K562 (cell line): ENCODE data around the gene PEDS1. TPM values are rescaled to one million over a fixed set of nuclear protein-coding genes. Genes with fewer than 3 reads are reported as not detected.

Experiments used
- ATAC-seq: fragments of 200-7000 bp; cut with Tn5 transposase; 3 replicates; pipeline ENCODE4 v1.9.1; 2020; ENCODE audit warnings: moderate library complexity
- BruUV-seq: library from RNA; stranded (reverse); fragments of 400-500 nt; replicated peaks from 2 replicates; lab custom pipeline; 2021; lab: Mats Ljungman, UMichigan
- CTCF ChIA-PET: fragments of 300-600 bp; formaldehyde crosslinking; extraction: SDS; loops from one replicate; lab custom pipeline; 2021; ENCODE audit warnings: low intra/inter-chr PET ratio; lab: Yijun Ruan, JAX
- POLR2A ChIA-PET: fragments of 300-600, 350-650 bp; sonication (Branson Sonifier 250); formaldehyde crosslinking; extraction: SDS; loops from one replicate; lab custom pipeline; 2021; ENCODE audit warnings: antibody characterized with exemption, inconsistent platforms; lab: Yijun Ruan, JAX
- DNase-seq, 4 experiments: peaks; one replicate each; pipeline versions ENCODE4 v3.0.0 to v3.0.0-alpha.2; 2011 to 2018; ENCODE audit warnings: low spot score in 3 of 4, mixed read lengths in 3 of 4; ENCODE audit errors: extremely low read depth in 1 of 4
- FAIRE-seq: peaks from 2 replicates; lab custom pipeline; 2011; peaks lifted over from hg19 to GRCh38; lab: Jason Lieb, UNC
- H2AFZ ChIP-seq: 2 replicates; pipeline ENCODE4 v1.6.0; 2011; ENCODE audit warnings: low read depth, low read length, control low read depth, inconsistent platforms
- H3K27ac ChIP-seq: fragments of 200-600 bp; 3 replicates; pipeline ENCODE4 v1.8.0; 2011; ENCODE audit warnings: low read depth, mild to moderate bottlenecking, control low read depth, inconsistent platforms, low read length, moderate library complexity, mixed read lengths; ENCODE audit errors: extremely low read depth
- H3K27me3 ChIP-seq, 2 experiments: fragments of 300-600 bp in 1 of 2; 2 replicates in 1 of 2; 3 replicates in 1 of 2; pipeline versions ENCODE4 v1.6.0 to v1.8.0; 2011; ENCODE audit warnings: inconsistent platforms in 2 of 2, low read length in 2 of 2, mild to moderate bottlenecking in 1 of 2, mixed read lengths in 1 of 2, moderate library complexity in 1 of 2; ENCODE audit not compliant: control insufficient read depth in 2 of 2, insufficient read depth in 2 of 2
- H3K36me3 ChIP-seq: fragments of 300-600 bp; 3 replicates; pipeline ENCODE4 v1.8.0; 2011; ENCODE audit warnings: mild to moderate bottlenecking, low read length, inconsistent platforms; ENCODE audit not compliant: control insufficient read depth, insufficient read depth
- H3K4me1 ChIP-seq, 2 experiments: fragments of 200-600 bp in 1 of 2; replicated peaks in 1 of 2; 2 replicates in 1 of 2; 3 replicates in 1 of 2; pipeline versions ENCODE4 v1.5.1 to v1.8.0; 2011; ENCODE audit warnings: inconsistent platforms in 2 of 2, low read length in 2 of 2, mild to moderate bottlenecking in 1 of 2, mixed read lengths in 1 of 2, moderate library complexity in 1 of 2; ENCODE audit not compliant: control insufficient read depth in 2 of 2, insufficient read depth in 2 of 2
- H3K4me2 ChIP-seq: 2 replicates; pipeline ENCODE4 v1.6.1; 2011; ENCODE audit warnings: low read length, control low read depth, inconsistent platforms, mixed read lengths; ENCODE audit not compliant: insufficient read depth
- H3K4me3 ChIP-seq: fragments of 200-600 bp; sonication (generic), shearing (Covaris generic); 2 replicates; pipeline ENCODE4 v1.5.1; 2016; ENCODE audit warnings: control low read depth, inconsistent platforms
- H3K79me2 ChIP-seq: fragments of 200-600 bp; 3 replicates; pipeline ENCODE4 v1.8.0; 2011; ENCODE audit warnings: low read length, inconsistent platforms; ENCODE audit not compliant: control insufficient read depth, insufficient read depth
- H3K9ac ChIP-seq, 2 experiments: 2 replicates each; pipeline versions ENCODE4 v1.6.0 to v1.6.1; 2011; ENCODE audit warnings: low read depth in 2 of 2, low read length in 2 of 2, control low read depth in 1 of 2, inconsistent platforms in 1 of 2, mild to moderate bottlenecking in 1 of 2, mixed read lengths in 1 of 2; ENCODE audit not compliant: insufficient read depth in 1 of 2
- H3K9me1 ChIP-seq: one replicate; pipeline ENCODE4 v1.6.0; 2011; ENCODE audit warnings: inconsistent platforms, mild to moderate bottlenecking, low read length, moderate library complexity; ENCODE audit not compliant: control insufficient read depth, insufficient read depth
- H3K9me3 ChIP-seq: replicated peaks from 2 replicates; pipeline ENCODE4 v1.5.1; 2011; ENCODE audit warnings: low read depth, low read length, inconsistent platforms; ENCODE audit not compliant: control insufficient read depth, insufficient read depth
- H4K20me1 ChIP-seq: replicated peaks from 2 replicates; pipeline ENCODE4 v1.6.1; 2011; ENCODE audit warnings: low read length, inconsistent platforms, mixed read lengths; ENCODE audit not compliant: control insufficient read depth, insufficient read depth
- CHD2 ChIP-seq: IDR thresholded peaks from 2 replicates; pipeline ENCODE4 v1.6.1; 2011; ENCODE audit warnings: low read depth, low read length
- STAT5A ChIP-seq: IDR thresholded peaks from 2 replicates; pipeline ENCODE4 v1.6.1; 2012; ENCODE audit warnings: low read length, inconsistent platforms, borderline replicate concordance
- TAF9B ChIP-seq: fragments of 450-650 bp; IDR thresholded peaks from 2 replicates; pipeline ENCODE4 v1.6.1; 2018; ENCODE audit warnings: mild to moderate bottlenecking; ENCODE audit not compliant: partially characterized antibody
- ZBTB26 ChIP-seq: fragments of 450-650 bp; formaldehyde crosslinking; IDR thresholded peaks from 2 replicates; pipeline ENCODE4 v1.4.0; 2022; ENCODE audit warnings: missing genetic modification characterization
- WGBS: fragments of 100-300 bp; shearing (Covaris generic); methylation state at CpG from one replicate; pipeline ENCODE4 v1.1.6; 2016; ENCODE audit warnings: low coverage, mixed read lengths; ENCODE audit not compliant: insufficient coverage; ENCODE audit errors: missing lambda C conversion rate; 5-methylcytosine and 5-hydroxymethylcytosine counted together
- in situ Hi-C: fragments of 300-500 bp; cut with MboI; formaldehyde crosslinking; loops from 4 replicates; pipeline ENCODE4 v1.15.0; 2018; ENCODE audit warnings: inconsistent platforms, mixed read lengths
- intact Hi-C: fragments of 100-400 bp; cut with micrococcal nuclease; formaldehyde crosslinking; loops from 2 replicates; pipeline ENCODE4 v1.14.2; 2022
- polyA plus RNA-seq, 8 experiments: library from polyadenylated mRNA; depleted of rRNA in 4 of 8; stranded (reverse) in 5 of 8; unstranded in 3 of 8; fragments of >200 nt; fragmentation: Nextera tagmentation in 2 of 8; fragmentation: Illumina TruSeq in 1 of 8; extraction: Ambion mirVana in 2 of 8; extraction: Trizol in 1 of 8; gene quantifications; 2 replicates each; pipeline versions ENCODE4 v1.2.1 to v1.2.3, GENCODE V29; 2011 to 2014; ENCODE audit warnings: inconsistent platforms in 1 of 8, missing spikeins in 1 of 8
- total RNA-seq, 7 experiments: library from RNA; depleted of rRNA in 6 of 7; stranded (reverse); fragments of >200 nt in 6 of 7; fragmentation: Illumina TruSeq in 2 of 7; extraction: Trizol in 2 of 7; gene quantifications; 2 replicates each; pipeline versions ENCODE4 v1.2.1 to v1.2.3, GENCODE V29; 2011 to 2021; ENCODE audit warnings: low replicate concordance in 1 of 7
- TF ChIP-seq, protein P1 (sequence below): fragments of 200-400 bp; formaldehyde crosslinking; IDR thresholded peaks from 2 replicates; pipeline ENCODE4 v1.6.1; 2017; ENCODE audit warnings: mild to moderate bottlenecking, low read depth, low read length, moderate library complexity
- TF ChIP-seq, protein P2 (sequence below), 2 experiments: fragments of 450-650 bp in 1 of 2; IDR thresholded peaks; 2 replicates each; pipeline ENCODE4 v1.6.1; 2011 to 2017; ENCODE audit warnings: low read depth in 2 of 2, antibody characterized with exemption in 1 of 2, borderline replicate concordance in 1 of 2, low read length in 1 of 2, mild to moderate bottlenecking in 1 of 2, mixed read lengths in 1 of 2; ENCODE audit not compliant: control insufficient read depth in 1 of 2

PEDS1 gene
- total and polyA plus RNA-seq, 9 of the 15 experiments (the other 6 are each of a cell fraction or from before 2014, with no cell fraction given): 2.9 to 38.5 (median 24.2) TPM

DNA sequence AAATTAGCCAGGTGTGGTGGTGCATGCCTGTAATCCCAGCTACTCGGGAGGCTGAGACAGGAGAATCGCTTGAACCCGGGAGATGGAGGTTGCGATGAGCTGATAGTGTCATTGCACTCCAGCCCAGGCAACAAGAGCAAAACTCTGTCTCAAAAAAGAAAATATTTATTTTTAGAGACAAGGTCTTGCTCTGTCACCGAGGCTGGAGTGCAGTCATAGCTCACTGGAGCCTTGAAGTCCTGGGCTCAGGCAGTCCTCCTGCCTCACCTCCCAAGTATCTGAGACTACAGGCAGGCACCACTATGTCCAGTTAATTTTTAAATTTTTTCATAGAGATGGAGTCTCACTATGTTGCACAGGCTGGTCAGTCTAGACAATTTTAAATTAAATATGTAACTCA lies 20.9 kb upstream of the PEDS1 start:
- intact Hi-C loops (no loop called here), in situ Hi-C loops (loop anchor here (5.0 kb wide), 1 partner anchor 97 kb away; no protein-coding TSS in a partner anchor)
- DNase-seq: no peak
- FAIRE-seq: no peak
- ChIA-PET CTCF (no interaction called here), POLR2A (interaction anchor here (1.4 kb wide), 1 partner anchor 8 kb away, joined by 4 read pairs; no protein-coding TSS in a partner anchor)
- Histone ChIP-seq H3K79me2 (no peaks in the 10 kb centered on the region), H3K27me3 (no peaks in the 10 kb centered on the region), H3K36me3 (no peaks in the 10 kb centered on the region), H4K20me1 (no peaks in the 10 kb centered on the region), H3K27ac (no peak overlapping the region), H3K4me1 (peaks cover 8 to 18% of the 10 kb centered on the region in 2 experiments), H2AFZ (no peak overlapping the region), H3K4me2 (no peak overlapping the region), H3K9me3 (no peaks in the 10 kb centered on the region), H3K4me3 (no peak overlapping the region), H3K9ac (no peak overlapping the region), H3K9me1 (no peaks in the 10 kb centered on the region)
- no peak for ATAC-seq
- no TSS peak for BruUV-seq
- 82% methylated on average over 3 of the region's 5 CpGs for WGBS
- TF ChIP-seq TAF9B (no peak), ZBTB26 (CRISPR knock-in tag) (no peak), CHD2 (no peak), STAT5A (no peak)
- TF ChIP-seq, protein P1, sequence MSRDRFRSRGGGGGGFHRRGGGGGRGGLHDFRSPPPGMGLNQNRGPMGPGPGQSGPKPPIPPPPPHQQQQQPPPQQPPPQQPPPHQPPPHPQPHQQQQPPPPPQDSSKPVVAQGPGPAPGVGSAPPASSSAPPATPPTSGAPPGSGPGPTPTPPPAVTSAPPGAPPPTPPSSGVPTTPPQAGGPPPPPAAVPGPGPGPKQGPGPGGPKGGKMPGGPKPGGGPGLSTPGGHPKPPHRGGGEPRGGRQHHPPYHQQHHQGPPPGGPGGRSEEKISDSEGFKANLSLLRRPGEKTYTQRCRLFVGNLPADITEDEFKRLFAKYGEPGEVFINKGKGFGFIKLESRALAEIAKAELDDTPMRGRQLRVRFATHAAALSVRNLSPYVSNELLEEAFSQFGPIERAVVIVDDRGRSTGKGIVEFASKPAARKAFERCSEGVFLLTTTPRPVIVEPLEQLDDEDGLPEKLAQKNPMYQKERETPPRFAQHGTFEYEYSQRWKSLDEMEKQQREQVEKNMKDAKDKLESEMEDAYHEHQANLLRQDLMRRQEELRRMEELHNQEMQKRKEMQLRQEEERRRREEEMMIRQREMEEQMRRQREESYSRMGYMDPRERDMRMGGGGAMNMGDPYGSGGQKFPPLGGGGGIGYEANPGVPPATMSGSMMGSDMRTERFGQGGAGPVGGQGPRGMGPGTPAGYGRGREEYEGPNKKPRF: no peak
- TF ChIP-seq, protein P2, sequence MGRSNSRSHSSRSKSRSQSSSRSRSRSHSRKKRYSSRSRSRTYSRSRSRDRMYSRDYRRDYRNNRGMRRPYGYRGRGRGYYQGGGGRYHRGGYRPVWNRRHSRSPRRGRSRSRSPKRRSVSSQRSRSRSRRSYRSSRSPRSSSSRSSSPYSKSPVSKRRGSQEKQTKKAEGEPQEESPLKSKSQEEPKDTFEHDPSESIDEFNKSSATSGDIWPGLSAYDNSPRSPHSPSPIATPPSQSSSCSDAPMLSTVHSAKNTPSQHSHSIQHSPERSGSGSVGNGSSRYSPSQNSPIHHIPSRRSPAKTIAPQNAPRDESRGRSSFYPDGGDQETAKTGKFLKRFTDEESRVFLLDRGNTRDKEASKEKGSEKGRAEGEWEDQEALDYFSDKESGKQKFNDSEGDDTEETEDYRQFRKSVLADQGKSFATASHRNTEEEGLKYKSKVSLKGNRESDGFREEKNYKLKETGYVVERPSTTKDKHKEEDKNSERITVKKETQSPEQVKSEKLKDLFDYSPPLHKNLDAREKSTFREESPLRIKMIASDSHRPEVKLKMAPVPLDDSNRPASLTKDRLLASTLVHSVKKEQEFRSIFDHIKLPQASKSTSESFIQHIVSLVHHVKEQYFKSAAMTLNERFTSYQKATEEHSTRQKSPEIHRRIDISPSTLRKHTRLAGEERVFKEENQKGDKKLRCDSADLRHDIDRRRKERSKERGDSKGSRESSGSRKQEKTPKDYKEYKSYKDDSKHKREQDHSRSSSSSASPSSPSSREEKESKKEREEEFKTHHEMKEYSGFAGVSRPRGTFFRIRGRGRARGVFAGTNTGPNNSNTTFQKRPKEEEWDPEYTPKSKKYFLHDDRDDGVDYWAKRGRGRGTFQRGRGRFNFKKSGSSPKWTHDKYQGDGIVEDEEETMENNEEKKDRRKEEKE (IDR thresholded peaks at IDR 0.05; ENCODE audit: borderline replicate concordance in 1 of 2, control insufficient read depth in 1 of 2, low read depth in 2 of 2, low read length in 1 of 2): no peak
